GM21825 (cell line): ENCODE results near the gene FBXW8.

Experiments used
- ATAC-seq: cut with Tn5 transposase; IDR thresholded peaks from one replicate; pipeline ENCODE4 v1.9.1; 2021; ENCODE audit warnings: mild to moderate bottlenecking, moderate library complexity; ENCODE audit not compliant: unreplicated experiment

Gene FBXW8

GRCh38 chr12:116922194-116922897 lies 11.6 kb downstream of the FBXW8 start:
- peak; percentile 61 for ATAC-seq

- peak; percentile 76 for ATAC-seq
These were observed 14.1 kb downstream of the FBXW8 start for GRCh38 chr12:116924558-116925453.

GRCh38 chr12:116926283-116927243 lies 15.8 kb downstream of the FBXW8 start:
- no peak for ATAC-seq

- ATAC-seq = no peak
These were observed 16.6 kb downstream of the FBXW8 start for GRCh38 chr12:116927244-116927940.

GRCh38 chr12:116928504-116928903 lies 17.8 kb downstream of the FBXW8 start:
- ATAC-seq = no peak

GRCh38 chr12:116929885-116930284 lies 19.1 kb downstream of the FBXW8 start:
- ATAC-seq = no peak

GRCh38 chr12:116931665-116932064 lies 20.9 kb downstream of the FBXW8 start:
- ATAC-seq = no peak

GRCh38 chr12:116933091-116933490 lies 22.3 kb downstream of the FBXW8 start:
- ATAC-seq = no peak

GRCh38 chr12:116933512-116934246 lies 22.9 kb downstream of the FBXW8 start:
- ATAC-seq = no peak

GRCh38 chr12:116934908-116935705 lies 24.4 kb downstream of the FBXW8 start:
- ATAC-seq = no peak

GRCh38 chr12:116937640-116938039 lies 26.9 kb downstream of the FBXW8 start:
- no peak for ATAC-seq

- no peak for ATAC-seq
These were observed 29.0 kb downstream of the FBXW8 start for GRCh38 chr12:116939734-116940133.

GRCh38 chr12:116941188-116941587 lies 30.4 kb downstream of the FBXW8 start:
- no peak for ATAC-seq

- ATAC-seq = no peak
These were observed 32.9 kb downstream of the FBXW8 start for GRCh38 chr12:116943419-116944372.

- no peak for ATAC-seq
These were observed 35.3 kb downstream of the FBXW8 start for GRCh38 chr12:116945886-116946550.

- no peak for ATAC-seq
These were observed 37.5 kb downstream of the FBXW8 start for GRCh38 chr12:116948298-116948697.

- no peak for ATAC-seq
These were observed 40.0 kb downstream of the FBXW8 start for GRCh38 chr12:116950628-116951325.
